Liver (tissue), 3 donors: ENCODE data around the gene PDIA4.

Source experiments
- EGR1 ChIP-seq, 2 donors: IDR thresholded peaks; 2 replicates each; pipeline ENCODE4 v1.6.1; 2016 to 2018; ENCODE audit warnings: antibody characterized with exemption in 2 of 2, low read depth in 2 of 2
- FOXA1 ChIP-seq: IDR thresholded peaks from 2 replicates; pipeline ENCODE4 v1.6.1; 2016; ENCODE audit warnings: antibody characterized with exemption
- FOXA2 ChIP-seq: IDR thresholded peaks from 2 replicates; pipeline ENCODE4 v1.6.1; 2016; ENCODE audit warnings: antibody characterized with exemption
- GABPA ChIP-seq, 2 donors: IDR thresholded peaks in 1 of 2; conservative IDR thresholded peaks in 1 of 2; 2 replicates each; pipeline ENCODE4 v1.6.1; 2016; ENCODE audit warnings: antibody characterized with exemption in 2 of 2, mild to moderate bottlenecking in 1 of 2, moderate library complexity in 1 of 2
- JUND ChIP-seq, 2 donors: IDR thresholded peaks; 2 replicates each; pipeline ENCODE4 v1.6.1; 2016; ENCODE audit warnings: antibody characterized with exemption in 2 of 2
- NR2F2 ChIP-seq: IDR thresholded peaks from 2 replicates; pipeline ENCODE4 v1.6.1; 2016; ENCODE audit warnings: antibody characterized with exemption
- RAD21 ChIP-seq, 2 donors: IDR thresholded peaks; 2 replicates each; pipeline ENCODE4 v1.6.1; 2016; ENCODE audit warnings: antibody characterized with exemption in 2 of 2, mild to moderate bottlenecking in 2 of 2
- SP1 ChIP-seq: IDR thresholded peaks from 2 replicates; pipeline ENCODE4 v1.6.1; 2018; ENCODE audit warnings: antibody characterized with exemption, mild to moderate bottlenecking
- TAF1 ChIP-seq: conservative IDR thresholded peaks from 2 replicates; pipeline ENCODE4 v1.6.1; 2016; ENCODE audit warnings: antibody characterized with exemption, mild to moderate bottlenecking
- YY1 ChIP-seq: IDR thresholded peaks from 2 replicates; pipeline ENCODE4 v1.6.1; 2016; ENCODE audit warnings: antibody characterized with exemption, mild to moderate bottlenecking
- TF ChIP-seq, protein P1 (sequence below): fragments of 150-350 bp; IDR thresholded peaks from 2 replicates; pipeline ENCODE4 v1.5.1; 2017; ENCODE audit warnings: improper control_type of control experiment, low read depth, low read length; ENCODE audit not compliant: missing input control
- TF ChIP-seq, protein P2 (sequence below): IDR thresholded peaks from 2 replicates; pipeline ENCODE4 v1.6.1; 2016; ENCODE audit warnings: antibody characterized with exemption
- TF ChIP-seq, protein P3 (sequence below): IDR thresholded peaks from 2 replicates; pipeline ENCODE4 v1.6.1; 2016; ENCODE audit warnings: antibody characterized with exemption
- TF ChIP-seq, protein P4 (sequence below): IDR thresholded peaks from 2 replicates; pipeline ENCODE4 v1.6.1; 2016; ENCODE audit warnings: antibody characterized with exemption, mild to moderate bottlenecking
- donor health status: healthy.
- donor health status: healthy.

DNA sequence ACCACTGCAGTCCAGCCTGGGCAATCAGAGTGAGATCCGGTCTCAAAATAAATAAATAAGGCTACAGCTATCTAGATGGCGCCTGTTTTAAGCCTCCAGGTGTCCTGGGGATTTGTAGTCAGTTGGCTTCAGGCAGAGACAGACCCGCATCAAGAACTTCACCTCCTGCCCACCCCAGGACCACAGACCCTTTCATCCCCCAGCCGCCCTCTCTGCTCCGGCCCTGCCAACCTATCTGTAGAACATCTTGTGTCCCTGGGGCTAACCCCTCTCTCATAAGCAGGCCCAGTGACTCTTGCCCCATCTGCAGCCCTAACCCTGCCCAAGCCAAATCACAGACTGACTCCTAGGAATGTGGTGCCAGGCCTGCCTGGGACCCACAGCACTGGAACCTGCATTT is 17.9 kb downstream of the PDIA4 start:
- TF ChIP-seq, protein P1, sequence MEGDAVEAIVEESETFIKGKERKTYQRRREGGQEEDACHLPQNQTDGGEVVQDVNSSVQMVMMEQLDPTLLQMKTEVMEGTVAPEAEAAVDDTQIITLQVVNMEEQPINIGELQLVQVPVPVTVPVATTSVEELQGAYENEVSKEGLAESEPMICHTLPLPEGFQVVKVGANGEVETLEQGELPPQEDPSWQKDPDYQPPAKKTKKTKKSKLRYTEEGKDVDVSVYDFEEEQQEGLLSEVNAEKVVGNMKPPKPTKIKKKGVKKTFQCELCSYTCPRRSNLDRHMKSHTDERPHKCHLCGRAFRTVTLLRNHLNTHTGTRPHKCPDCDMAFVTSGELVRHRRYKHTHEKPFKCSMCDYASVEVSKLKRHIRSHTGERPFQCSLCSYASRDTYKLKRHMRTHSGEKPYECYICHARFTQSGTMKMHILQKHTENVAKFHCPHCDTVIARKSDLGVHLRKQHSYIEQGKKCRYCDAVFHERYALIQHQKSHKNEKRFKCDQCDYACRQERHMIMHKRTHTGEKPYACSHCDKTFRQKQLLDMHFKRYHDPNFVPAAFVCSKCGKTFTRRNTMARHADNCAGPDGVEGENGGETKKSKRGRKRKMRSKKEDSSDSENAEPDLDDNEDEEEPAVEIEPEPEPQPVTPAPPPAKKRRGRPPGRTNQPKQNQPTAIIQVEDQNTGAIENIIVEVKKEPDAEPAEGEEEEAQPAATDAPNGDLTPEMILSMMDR: no peak
- TF ChIP-seq TAF1 (no peak), FOXA1 (no peak), RAD21 (IDR thresholded peaks at IDR 0.05) (no peak), FOXA2 (no peak), YY1 (no peak), GABPA (IDR thresholded peaks at IDR 0.05 in 1 of 2, conservative IDR thresholded peaks at IDR 0.05 in 1 of 2) (no peak), NR2F2 (no peak), EGR1 (IDR thresholded peaks at IDR 0.05; ENCODE audit: low read depth in 2 of 2) (no peak), SP1 (no peak), JUND (IDR thresholded peaks at IDR 0.05) (no peak)
- TF ChIP-seq, protein P2, sequence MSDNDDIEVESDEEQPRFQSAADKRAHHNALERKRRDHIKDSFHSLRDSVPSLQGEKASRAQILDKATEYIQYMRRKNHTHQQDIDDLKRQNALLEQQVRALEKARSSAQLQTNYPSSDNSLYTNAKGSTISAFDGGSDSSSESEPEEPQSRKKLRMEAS: no peak
- TF ChIP-seq, protein P3, sequence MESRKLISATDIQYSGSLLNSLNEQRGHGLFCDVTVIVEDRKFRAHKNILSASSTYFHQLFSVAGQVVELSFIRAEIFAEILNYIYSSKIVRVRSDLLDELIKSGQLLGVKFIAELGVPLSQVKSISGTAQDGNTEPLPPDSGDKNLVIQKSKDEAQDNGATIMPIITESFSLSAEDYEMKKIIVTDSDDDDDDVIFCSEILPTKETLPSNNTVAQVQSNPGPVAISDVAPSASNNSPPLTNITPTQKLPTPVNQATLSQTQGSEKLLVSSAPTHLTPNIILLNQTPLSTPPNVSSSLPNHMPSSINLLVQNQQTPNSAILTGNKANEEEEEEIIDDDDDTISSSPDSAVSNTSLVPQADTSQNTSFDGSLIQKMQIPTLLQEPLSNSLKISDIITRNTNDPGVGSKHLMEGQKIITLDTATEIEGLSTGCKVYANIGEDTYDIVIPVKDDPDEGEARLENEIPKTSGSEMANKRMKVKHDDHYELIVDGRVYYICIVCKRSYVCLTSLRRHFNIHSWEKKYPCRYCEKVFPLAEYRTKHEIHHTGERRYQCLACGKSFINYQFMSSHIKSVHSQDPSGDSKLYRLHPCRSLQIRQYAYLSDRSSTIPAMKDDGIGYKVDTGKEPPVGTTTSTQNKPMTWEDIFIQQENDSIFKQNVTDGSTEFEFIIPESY: no peak
- TF ChIP-seq, protein P4, sequence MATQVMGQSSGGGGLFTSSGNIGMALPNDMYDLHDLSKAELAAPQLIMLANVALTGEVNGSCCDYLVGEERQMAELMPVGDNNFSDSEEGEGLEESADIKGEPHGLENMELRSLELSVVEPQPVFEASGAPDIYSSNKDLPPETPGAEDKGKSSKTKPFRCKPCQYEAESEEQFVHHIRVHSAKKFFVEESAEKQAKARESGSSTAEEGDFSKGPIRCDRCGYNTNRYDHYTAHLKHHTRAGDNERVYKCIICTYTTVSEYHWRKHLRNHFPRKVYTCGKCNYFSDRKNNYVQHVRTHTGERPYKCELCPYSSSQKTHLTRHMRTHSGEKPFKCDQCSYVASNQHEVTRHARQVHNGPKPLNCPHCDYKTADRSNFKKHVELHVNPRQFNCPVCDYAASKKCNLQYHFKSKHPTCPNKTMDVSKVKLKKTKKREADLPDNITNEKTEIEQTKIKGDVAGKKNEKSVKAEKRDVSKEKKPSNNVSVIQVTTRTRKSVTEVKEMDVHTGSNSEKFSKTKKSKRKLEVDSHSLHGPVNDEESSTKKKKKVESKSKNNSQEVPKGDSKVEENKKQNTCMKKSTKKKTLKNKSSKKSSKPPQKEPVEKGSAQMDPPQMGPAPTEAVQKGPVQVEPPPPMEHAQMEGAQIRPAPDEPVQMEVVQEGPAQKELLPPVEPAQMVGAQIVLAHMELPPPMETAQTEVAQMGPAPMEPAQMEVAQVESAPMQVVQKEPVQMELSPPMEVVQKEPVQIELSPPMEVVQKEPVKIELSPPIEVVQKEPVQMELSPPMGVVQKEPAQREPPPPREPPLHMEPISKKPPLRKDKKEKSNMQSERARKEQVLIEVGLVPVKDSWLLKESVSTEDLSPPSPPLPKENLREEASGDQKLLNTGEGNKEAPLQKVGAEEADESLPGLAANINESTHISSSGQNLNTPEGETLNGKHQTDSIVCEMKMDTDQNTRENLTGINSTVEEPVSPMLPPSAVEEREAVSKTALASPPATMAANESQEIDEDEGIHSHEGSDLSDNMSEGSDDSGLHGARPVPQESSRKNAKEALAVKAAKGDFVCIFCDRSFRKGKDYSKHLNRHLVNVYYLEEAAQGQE: no peak
